NCI-H460 (cell line): ENCODE data around the gene TSPEAR. TPM values are rescaled to one million over a fixed set of nuclear protein-coding genes. Genes with fewer than 3 reads are reported as not detected.
"Not testable (repeated sequence)": the region's sequence is repeated elsewhere in the genome, so short reads cannot be mapped to it uniquely, and the experiment has no call there.

ENCODE experiments used
- DNase-seq: peaks from one replicate; pipeline ENCODE4 v3.0.0-alpha.2; 2016; ENCODE audit warnings: low read depth; ENCODE audit errors: extremely low read depth
- total RNA-seq: library from RNA; depleted of rRNA; stranded (reverse); fragments of >200 nt; shearing (Covaris generic); gene quantifications from 2 replicates; pipeline ENCODE4 v1.2.3, GENCODE V29; 2014

Gene TSPEAR
- total RNA-seq, 1 experiment from 2014 or later: 0.02 TPM

DNA sequence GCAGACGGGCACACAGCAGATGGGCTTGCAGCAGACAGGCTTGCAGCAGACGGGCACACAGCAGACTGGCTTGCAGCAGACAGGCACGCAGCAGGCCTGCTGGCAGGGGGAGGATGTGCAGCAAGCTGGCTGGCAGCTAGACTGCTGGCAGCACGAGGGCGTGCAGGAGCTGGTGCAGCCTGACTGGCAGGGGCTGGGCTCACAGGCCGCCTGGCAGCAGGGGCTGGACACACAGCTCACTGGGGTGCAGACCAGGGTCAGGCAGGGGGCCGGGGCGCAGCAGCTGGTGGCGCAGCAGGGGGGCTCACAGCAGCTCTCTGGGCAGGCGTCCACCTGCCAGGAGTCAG lies 153.1 kb downstream of the TSPEAR start:
- not testable (repeated sequence) for DNase-seq

DNA sequence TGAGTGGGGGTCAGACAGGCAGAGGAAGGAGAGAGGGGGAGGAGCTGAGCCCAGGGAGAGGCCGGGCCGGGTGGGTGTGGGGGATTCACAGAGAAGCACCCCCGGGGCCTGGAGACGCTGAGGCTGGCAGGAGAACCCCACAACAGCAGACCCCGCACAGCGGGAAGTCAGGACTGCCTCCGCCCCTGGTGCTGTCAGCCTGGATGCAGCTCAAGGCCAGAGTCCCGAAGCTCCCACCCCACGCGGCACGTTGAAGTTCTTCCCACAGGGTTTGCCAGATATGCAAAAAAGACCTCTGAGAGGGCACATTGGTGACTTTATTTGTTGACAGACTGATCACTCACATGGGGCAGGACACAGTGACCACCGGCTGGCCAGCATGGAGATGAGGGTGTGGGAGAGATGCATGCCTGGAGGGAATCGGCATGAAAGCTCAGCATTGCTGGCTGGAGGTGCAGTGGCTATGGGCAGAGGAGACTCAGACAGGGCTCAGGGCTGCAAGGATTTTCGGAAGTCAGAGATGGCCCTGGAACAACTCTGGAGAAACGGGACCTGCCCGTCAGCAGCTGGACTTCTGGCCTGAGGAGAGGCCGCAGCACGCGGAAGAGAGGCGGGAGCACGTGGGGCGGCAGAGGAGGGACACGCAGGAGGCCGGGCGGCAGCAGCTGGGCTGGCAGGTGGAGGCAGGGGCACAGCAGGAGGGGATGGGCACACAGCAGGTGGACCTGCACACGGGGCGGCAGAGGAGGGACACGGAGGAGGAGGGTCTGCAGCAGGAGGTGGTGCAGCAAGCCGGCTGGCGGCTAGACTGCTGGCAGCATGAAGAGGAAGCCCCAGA lies 153.7 kb downstream of the TSPEAR start:
- DNase-seq: no peak

GRCh38 chr21:44556879-44557278 lies 154.5 kb downstream of the TSPEAR start:
- DNase-seq: no peak

DNA sequence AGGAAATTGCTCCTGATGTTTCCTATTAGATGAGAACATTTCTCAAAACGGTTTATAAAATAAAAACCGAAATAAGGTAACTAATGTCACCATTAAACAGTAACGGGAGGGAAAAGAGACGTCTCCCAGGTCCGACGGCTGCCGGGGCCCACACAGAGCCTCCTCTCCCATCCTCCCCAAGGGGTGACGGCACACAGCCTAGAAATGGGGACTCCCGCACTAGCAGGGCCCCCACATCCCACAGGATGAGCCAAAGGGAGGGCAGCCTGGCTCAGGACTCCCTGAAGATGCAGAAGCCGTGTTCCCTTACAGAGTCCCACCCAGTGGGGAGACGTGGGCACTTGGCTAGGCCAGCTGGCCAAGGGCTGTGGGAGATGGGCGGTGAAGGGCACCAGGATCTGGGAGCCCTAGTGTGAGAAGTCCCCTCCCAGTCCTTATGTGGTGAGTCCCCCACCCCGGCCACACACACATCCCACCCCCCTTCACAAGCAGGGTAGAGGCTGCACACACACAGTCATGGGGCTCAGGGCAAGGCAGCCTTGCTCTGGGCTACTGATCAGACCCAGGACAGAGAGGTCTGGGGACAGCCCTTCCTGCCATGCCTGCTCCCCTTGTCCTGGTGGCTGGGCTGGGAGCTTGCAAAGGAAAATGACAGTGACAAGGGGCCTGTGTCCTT lies 156.0 kb downstream of the TSPEAR start:
- DNase-seq: no peak

DNA sequence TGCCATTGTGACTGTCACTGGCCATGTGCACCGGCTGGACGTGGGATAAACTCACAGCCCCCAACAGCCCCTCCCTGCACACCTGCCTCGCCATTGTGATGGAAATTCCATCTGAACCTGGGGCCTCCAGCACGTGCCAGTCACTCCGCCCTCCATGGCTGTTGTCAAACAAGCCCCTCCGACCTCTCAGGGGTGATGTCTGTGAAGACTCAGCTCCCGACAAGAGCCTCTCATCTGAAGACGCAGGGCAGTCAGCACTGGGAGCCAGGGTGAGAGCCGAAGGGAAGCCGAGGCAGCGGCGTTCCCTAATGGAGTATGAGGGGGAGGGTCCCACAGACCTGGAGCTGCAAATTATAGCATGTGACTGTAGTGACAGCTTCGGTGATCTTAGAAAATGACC lies 158.7 kb downstream of the TSPEAR start:
- DNase-seq: no peak

GRCh38 chr21:44552136-44552535 lies 159.2 kb downstream of the TSPEAR start:
- no peak for DNase-seq

DNA sequence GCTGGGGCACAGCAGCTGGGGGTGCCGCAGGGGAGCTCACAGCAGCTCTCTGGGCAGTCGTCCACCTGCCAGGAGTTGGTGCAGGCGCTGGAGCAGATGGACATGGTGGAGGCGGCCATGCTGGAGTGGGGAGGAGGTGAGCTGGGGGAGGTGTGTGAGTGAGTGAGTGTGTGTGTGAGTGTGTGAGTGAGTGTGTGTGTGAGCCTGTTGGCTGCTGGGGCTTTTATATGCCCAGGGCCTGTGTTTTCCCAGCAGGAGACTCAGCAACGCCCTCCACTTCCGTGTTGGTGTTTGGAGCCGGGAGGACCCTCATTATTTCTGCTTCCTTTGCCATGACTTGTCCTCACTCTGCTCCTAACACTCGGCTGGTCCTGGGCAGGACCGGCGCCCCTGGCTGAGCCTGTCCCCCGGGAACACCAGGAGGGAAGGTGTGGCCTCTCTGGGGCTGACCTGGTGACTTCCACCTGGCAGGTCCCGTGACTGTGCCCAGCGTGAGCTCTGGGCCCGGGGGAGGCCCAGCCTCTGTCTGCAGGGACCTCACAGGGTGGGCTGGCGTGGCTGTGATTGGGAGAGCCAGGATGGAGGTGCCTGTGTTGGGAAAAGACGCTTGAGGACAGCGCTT lies 159.9 kb downstream of the TSPEAR start, which contains the start of gene KRTAP10-2:
KRTAP10-2 (minus strand) TSS at position 166 of the 622 bp plus-strand sequence; CDS start at position 119, 47 bp downstream.
- DNase-seq: no peak

GRCh38 chr21:44550807-44551206 lies 160.6 kb downstream of the TSPEAR start:
- DNase-seq: no peak

DNA sequence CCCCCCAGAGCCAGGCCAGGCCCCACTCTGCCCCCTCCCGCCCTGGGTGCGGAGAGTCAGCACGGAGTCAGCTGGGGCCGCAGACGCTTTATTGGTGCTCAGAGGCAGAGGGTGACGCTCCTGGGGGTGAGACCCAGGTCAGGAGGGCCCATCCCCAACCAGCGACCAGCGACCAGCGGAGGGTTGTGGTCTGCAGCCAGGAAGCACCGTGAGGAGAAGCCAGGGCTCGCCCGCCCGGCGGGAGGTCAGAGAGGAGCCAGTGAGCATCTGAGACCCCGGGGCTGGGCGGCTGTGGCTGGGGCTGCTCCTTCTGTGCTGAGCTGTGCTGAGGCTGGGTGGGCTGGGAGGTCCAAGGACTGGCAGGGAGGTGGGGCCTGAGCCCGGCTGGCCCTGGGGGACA lies 161.1 kb downstream of the TSPEAR start:
- not testable (repeated sequence) for DNase-seq

- no peak for DNase-seq
These were observed 161.7 kb downstream of the TSPEAR start for GRCh38 chr21:44549525-44550211.

- DNase-seq: no peak
These were observed 162.4 kb downstream of the TSPEAR start for GRCh38 chr21:44548922-44549321.

GRCh38 chr21:44548381-44548780 lies 163.0 kb downstream of the TSPEAR start:
- no peak for DNase-seq

DNA sequence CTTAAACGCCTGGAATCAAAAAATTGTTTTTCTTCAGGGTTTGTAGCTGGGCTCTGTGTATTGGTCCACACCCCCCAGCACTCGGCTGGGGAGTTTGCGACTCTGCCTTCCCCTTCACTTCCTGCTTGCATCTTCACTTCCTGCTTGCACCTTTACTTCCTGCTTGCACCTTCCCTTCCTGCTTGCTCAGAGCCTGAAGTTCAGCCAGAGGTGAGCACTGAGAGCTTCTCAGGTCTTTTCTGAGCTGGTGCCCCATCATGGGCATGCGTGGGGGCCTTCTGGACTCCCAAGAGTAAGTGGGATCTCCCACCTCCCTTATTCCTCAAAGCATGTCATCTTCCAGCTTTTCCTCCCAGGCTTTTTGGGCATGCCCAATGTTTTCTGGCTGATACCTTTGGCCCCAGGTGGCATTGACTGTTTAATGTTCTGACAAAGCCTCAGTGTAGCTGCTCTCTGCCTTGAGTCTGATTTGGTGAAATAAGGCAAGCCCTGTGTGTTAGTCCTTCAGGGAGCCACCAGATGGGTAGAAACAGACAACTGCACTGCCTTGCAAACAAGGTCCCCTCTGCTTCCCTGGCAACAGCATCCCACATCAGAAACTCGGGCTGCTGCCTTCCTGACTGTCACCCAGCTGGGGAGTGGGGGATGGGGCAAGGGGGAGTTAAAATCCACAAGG lies 163.6 kb downstream of the TSPEAR start:
- no peak for DNase-seq

- no peak for DNase-seq
These were observed 166.8 kb downstream of the TSPEAR start for GRCh38 chr21:44544566-44544965.

DNA sequence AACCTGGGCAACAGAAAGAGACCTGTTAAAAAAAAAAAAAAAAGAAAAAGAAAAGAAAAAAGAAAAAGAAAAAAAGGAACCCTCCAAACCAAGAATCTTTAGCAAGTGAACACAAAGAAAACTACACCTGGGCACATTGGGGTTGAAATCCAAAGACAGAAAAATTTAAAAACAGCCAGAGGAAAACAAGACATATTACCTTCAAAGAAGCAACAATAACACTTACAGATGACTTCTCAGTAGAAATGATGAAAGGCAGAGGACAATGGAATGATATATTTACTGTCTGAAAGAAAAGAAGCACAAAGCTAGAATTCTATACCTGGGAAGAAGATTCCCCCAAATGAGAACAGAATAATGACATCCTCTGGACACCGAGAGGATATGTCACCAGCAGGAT lies 168.7 kb downstream of the TSPEAR start:
- DNase-seq: no peak

GRCh38 chr21:44540741-44541288 lies 170.6 kb downstream of the TSPEAR start:
- no peak for DNase-seq

DNA sequence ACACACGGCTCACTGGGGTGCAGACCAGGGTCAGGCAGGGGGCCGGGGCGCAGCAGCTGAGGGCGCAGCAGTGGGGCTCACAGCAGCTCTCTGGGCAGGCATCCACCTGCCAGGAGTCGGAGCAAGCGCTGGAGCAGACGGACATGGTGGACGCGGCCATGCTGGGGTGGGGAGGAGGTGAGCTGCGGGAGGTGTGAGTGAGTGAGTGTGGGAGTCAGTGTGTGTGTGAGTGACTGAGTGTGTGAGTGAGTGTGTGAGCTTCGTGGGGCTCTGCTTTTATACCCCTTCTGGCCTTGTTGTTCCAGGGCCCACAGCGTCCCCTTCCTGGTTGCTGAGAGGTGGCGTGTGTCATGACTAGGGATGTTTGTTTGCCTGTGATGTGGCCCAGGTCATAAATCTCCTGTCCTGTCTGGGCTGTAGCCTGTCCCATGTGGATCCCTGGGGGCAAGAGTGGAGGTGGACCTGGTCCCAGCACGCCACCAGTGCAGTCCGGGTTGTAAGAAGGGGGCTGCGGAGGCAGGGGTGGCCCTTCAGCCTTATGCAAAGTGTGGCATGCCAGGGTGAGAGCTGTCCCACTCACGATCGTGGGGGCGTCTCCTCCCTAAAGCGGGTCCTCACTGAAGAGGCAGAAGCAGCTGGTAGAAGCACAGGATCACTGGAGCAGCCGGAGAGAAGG lies 171.2 kb downstream of the TSPEAR start, which contains the start of gene KRTAP10-1:
KRTAP10-1 (minus strand) TSS at position 205 of the 676 bp plus-strand sequence; CDS start at position 160, 45 bp downstream.
- DNase-seq: no peak

- no peak for DNase-seq
These were observed 172.3 kb downstream of the TSPEAR start for GRCh38 chr21:44539046-44539445.
